Measurements from ENCODE around the gene MARCHF10. TPM values are rescaled to one million over a fixed set of nuclear protein-coding genes. Genes with fewer than 3 reads are reported as not detected.

MARCHF10 gene
- total and polyA plus RNA-seq, 2 donors (not counting 3 experiments of a cell fraction or from before 2014, with no cell fraction given) = 0.11 TPM; not detected in 1

GRCh38 chr17:62652251-62653001, 155.7 kb downstream of the MARCHF10 start:
- TF ChIP-seq MYC (IDR thresholded peaks at IDR 0.05; ENCODE audit: low read depth, low read length) = no peak
- peak; percentile 94 for TF ChIP-seq POLR2AphosphoS5 (IDR thresholded peaks at IDR 0.05; ENCODE audit: insufficient read depth, low read depth, low read length)
- peak; percentile 13 for TF ChIP-seq GATA2 (IDR thresholded peaks at IDR 0.05; ENCODE audit: insufficient read depth, insufficient read length, low read depth, low read length)
- dilution Hi-C loops (cut with MboI; ENCODE audit: extremely low pct_ligation_motif_present, low sequenced_read_pairs) = no loop called here
- peaks cover 16% of the 10 kb centered on the region for H3K4me1 ChIP-seq (ENCODE audit: control insufficient read depth, extremely low read depth, insufficient read depth, low read length)

More at GRCh38 chr17:62652251-62653001, 155.7 kb downstream of the MARCHF10 start:
- ChIA-PET POLR2A (interaction anchor here (0.6 kb wide), 1 partner anchor 681 kb away, joined by 7 read pairs; no protein-coding TSS in a partner anchor), CTCF (no interaction called here)
- H3K9me1 ChIP-seq (replicated peaks; ENCODE audit: control insufficient read depth, extremely low read depth, insufficient read depth, low read length) = no peaks in the 10 kb centered on the region
- peak overlapping the region; percentile 64 for H2AFZ ChIP-seq (ENCODE audit: low read depth, low read length)
- peak overlapping the region; percentile 85 for H3K9ac ChIP-seq (replicated peaks; ENCODE audit: extremely low read depth, insufficient read depth, low read length)
- no peaks in the 10 kb centered on the region for H3K79me2 ChIP-seq (ENCODE audit: control insufficient read depth, insufficient read depth, low read length)
- no peaks in the 10 kb centered on the region for H3K36me3 ChIP-seq (ENCODE audit: control insufficient read depth in 2 of 2, extremely low read depth in 1 of 2, insufficient read depth in 2 of 2, low read length in 2 of 2)
- DNase-seq (ENCODE audit: low read depth, low spot score) = peak; percentile 83
- no peaks in the 10 kb centered on the region for H3K9me3 ChIP-seq (replicated peaks; ENCODE audit: control insufficient read depth, insufficient read depth, low read length)
- H3K4me2 ChIP-seq (ENCODE audit: insufficient read depth, low read length) = peak overlapping the region; percentile 71
- no peaks in the 10 kb centered on the region for H4K20me1 ChIP-seq (replicated peaks; ENCODE audit: control insufficient read depth, extremely low read depth, insufficient read depth, low read length)
- BruUV-seq (replicated peaks) = no TSS peak
- H3K27me3 ChIP-seq (ENCODE audit: control insufficient read depth in 2 of 2, insufficient read depth in 2 of 2, low read length in 2 of 2) = no peaks in the 10 kb centered on the region
- peak overlapping the region; percentile 92 for H3K27ac ChIP-seq (ENCODE audit: insufficient read depth, low read depth, low read length)
- intact Hi-C loops (cut with micrococcal nuclease) = loop anchor here (1.0 kb wide), 2 partner anchors 25 to 79 kb away; partner anchors contain the start of gene MRC2
- peak overlapping the region; percentile 50 to 69 (median 55) for H3K4me3 ChIP-seq (replicated peaks in 1 of 3; ENCODE audit: insufficient read depth in 1 of 3, low read depth in 1 of 3, low read length in 3 of 3)
- FAIRE-seq = peak; percentile 95

Small RNA genes within 50 kb of the gene (small RNA-seq; reads per million reads assigned to genes)
- gene RF00019 (ENCODE audit: insufficient read depth, insufficient read length, low read depth, low replicate concordance) (not detected), gene RNU6-446P (ENCODE audit: insufficient read depth, insufficient read length, low read depth, low replicate concordance) (not detected)

Other genes with a start within 250 kb of the MARCHF10 start
- 52.7 and 52.9 TPM in 2 replicates for gene MRC2, start 180.6 kb downstream of the MARCHF10 start, total RNA-seq
- 30.6 and 36.5 TPM in 2 replicates for gene MRC2, start 180.6 kb downstream of the MARCHF10 start, polyA plus RNA-seq
- gene TANC2, start 157.9 kb upstream of the MARCHF10 start, total RNA-seq = 23.0 and 30.8 TPM in 2 replicates
- gene TANC2, start 157.9 kb upstream of the MARCHF10 start, polyA plus RNA-seq = 7.4 and 7.9 TPM in 2 replicates